ENCODE results near the gene TM7SF3. TPM values are rescaled to one million over a fixed set of nuclear protein-coding genes. Genes with fewer than 3 reads are reported as not detected.
"Not testable (repeated sequence)": the region's sequence is repeated elsewhere in the genome, so short reads cannot be mapped to it uniquely, and the experiment has no call there.

Gene TM7SF3
- total RNA-seq, 4 donors from 2014 or later, result 78.6 to 124 (median 119) TPM

DNA sequence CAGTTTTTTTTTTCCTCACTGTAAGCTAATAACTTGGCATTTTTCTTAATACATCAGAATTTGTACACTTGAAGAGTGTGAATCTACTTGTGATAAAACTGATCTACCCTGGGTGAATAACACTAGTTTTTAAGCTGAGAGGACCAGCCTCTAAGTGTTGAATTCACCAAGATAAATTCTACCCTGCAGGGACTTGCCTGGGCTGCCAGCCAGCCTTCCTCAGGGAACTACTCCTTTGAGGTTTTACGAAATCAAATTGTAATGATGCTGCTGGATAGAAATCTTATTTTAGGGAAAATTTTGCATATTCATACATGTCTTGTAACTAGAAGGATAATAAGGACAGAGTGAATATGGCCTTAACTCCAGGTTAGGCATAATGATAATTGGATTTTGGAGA, 10.1 kb upstream of the TM7SF3 start:
- 38 to 67% methylated on average over 1 of the region's 1 CpG for WGBS, 2 donors
- Histone ChIP-seq H3K4me3 (no peak overlapping the region), H3K36me3 (peaks cover 0 to 27% (median 0%) of the 10 kb centered on the region in 3 donors), H3K27ac (no peak overlapping the region), H3K9me3 (no peaks in the 10 kb centered on the region), H3K4me1 (peaks cover 0 to 25% (median 17%) of the 10 kb centered on the region in 4 donors), H3K27me3 (no peaks in the 10 kb centered on the region)
- TF ChIP-seq POLR2A (IDR thresholded peaks at IDR 0.05), result no peak
- TF ChIP-seq EP300 (IDR thresholded peaks at IDR 0.05), result no peak
- TF ChIP-seq, protein P1, sequence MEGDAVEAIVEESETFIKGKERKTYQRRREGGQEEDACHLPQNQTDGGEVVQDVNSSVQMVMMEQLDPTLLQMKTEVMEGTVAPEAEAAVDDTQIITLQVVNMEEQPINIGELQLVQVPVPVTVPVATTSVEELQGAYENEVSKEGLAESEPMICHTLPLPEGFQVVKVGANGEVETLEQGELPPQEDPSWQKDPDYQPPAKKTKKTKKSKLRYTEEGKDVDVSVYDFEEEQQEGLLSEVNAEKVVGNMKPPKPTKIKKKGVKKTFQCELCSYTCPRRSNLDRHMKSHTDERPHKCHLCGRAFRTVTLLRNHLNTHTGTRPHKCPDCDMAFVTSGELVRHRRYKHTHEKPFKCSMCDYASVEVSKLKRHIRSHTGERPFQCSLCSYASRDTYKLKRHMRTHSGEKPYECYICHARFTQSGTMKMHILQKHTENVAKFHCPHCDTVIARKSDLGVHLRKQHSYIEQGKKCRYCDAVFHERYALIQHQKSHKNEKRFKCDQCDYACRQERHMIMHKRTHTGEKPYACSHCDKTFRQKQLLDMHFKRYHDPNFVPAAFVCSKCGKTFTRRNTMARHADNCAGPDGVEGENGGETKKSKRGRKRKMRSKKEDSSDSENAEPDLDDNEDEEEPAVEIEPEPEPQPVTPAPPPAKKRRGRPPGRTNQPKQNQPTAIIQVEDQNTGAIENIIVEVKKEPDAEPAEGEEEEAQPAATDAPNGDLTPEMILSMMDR (IDR thresholded peaks at IDR 0.05), result no peak
- DNase-seq (ENCODE audit: low spot score in 2 of 2), result no peak

- WGBS, 2 donors, result 91 to 95% methylated on average over 2 of the region's 2 CpGs
- Histone ChIP-seq H3K4me1 (peaks cover 0 to 31% (median 17%) of the 10 kb centered on the region in 4 donors), H3K27me3 (no peaks in the 10 kb centered on the region), H3K36me3 (no peaks in the 10 kb centered on the region), H3K4me3 (no peak overlapping the region), H3K27ac (no peak overlapping the region), H3K9me3 (no peaks in the 10 kb centered on the region)
- no peak for TF ChIP-seq POLR2A (IDR thresholded peaks at IDR 0.05)
- TF ChIP-seq, protein P1 (IDR thresholded peaks at IDR 0.05), result no peak
- TF ChIP-seq EP300 (IDR thresholded peaks at IDR 0.05), result no peak
- no peak for DNase-seq (ENCODE audit: low spot score in 2 of 2)
These were observed 6.6 kb upstream of the TM7SF3 start for GRCh38 chr12:27020761-27021160.

DNA sequence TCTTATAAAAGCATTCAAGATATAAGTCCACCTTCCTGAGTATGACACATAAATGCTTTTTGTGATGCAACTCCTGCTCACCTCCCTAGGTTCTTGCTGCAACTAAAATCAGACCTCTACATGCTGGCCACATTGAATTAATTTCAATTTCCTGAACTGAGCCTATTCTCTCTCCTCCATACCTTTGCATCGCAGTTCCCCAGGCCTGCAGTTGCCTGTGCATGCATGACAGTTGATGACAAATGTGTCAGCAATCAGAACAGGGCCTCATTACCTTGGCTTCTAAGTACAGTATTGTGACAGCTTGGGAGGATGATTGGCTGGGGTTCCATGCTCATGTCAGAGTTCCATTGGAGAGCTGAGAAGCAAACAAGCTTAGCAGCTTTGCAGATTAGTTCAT, 3.9 kb upstream of the TM7SF3 start:
- Histone ChIP-seq H3K9me3 (no peaks in the 10 kb centered on the region), H3K27ac (no peak overlapping the region), H3K4me3 (no peak overlapping the region), H3K36me3 (no peaks in the 10 kb centered on the region), H3K27me3 (no peaks in the 10 kb centered on the region), H3K4me1 (peaks cover 2 to 25% (median 8%) of the 10 kb centered on the region in 4 donors)
- 81 to 91% methylated on average over 1 of the region's 1 CpG for WGBS, 2 donors
- TF ChIP-seq EP300 (IDR thresholded peaks at IDR 0.05), result no peak
- TF ChIP-seq, protein P1 (IDR thresholded peaks at IDR 0.05), result no peak
- TF ChIP-seq POLR2A (IDR thresholded peaks at IDR 0.05), result no peak
- DNase-seq (ENCODE audit: low spot score in 2 of 2), result no peak

DNA sequence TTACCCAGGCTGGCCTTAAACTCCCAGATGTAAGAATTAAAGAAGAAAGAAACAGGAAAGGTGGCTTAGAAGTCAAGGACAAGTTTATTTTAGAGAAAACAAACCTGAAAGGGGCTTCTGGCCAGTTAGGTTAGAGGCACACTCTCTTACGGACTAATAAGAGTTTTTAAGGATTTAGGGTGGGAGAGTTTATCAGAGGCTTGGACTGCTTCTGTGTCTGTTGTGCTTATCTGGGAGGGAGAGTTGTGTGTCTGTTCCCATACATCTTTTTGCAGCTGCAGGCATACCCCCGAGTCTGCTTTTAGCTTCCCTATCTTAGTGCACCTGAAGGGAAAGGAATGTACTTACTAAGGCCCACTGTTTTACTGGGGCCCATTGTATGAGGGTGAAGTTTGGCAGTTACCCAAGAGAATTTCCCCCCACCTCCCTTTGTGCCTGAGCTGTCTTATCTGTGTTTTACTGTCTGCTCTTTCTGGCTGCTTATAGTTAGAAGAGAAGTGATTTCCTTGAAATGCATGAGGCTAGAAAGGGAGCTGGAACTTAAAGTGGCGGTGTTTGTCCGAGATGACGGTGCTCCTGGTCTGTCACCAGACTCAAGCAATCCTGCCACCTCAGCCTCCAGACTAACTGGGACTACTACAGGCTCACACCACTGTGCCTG, 3.1 kb upstream of the TM7SF3 start:
- not testable (repeated sequence) for H3K4me3 ChIP-seq; H3K27me3 ChIP-seq; H3K27ac ChIP-seq; DNase-seq (ENCODE audit: low spot score in 2 of 2); H3K9me3 ChIP-seq; H3K36me3 ChIP-seq
- peaks cover 4 to 33% (median 15%) of the 10 kb centered on the region in 4 donors for H3K4me1 ChIP-seq
- 65 to 74% methylated on average over 5 of the region's 5 CpGs for WGBS, 2 donors

DNA sequence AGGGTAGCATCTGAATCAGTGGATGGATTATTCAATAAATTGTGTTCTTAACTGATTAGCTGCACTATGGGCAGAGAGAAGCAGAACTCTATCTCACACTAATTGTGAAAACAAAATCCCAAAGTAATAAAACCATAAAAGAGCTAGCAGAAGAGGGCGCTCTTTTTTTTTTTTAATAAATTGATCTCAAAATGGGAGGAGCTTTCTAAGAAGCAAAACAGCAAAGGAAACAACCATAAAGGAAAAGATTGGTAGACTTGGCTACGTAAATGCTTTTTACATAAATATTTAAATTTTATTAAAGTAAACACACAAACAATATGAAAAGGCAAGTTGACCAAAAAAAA, 1.5 kb upstream of the TM7SF3 start:
- DNase-seq (ENCODE audit: low spot score in 2 of 2), result no peak
- Histone ChIP-seq H3K4me1 (peaks cover 4 to 49% (median 17%) of the 10 kb centered on the region in 4 donors), H3K27ac (peak overlapping the region in 3 of 4 donors; percentile 93 to 95 (median 94)), H3K4me3 (no peak overlapping the region), H3K27me3 (no peaks in the 10 kb centered on the region), H3K9me3 (no peaks in the 10 kb centered on the region), H3K36me3 (no peaks in the 10 kb centered on the region)
- WGBS, 2 donors, result 4 to 6% methylated on average over 2 of the region's 2 CpGs
- TF ChIP-seq, protein P1 (IDR thresholded peaks at IDR 0.05), result peak; percentile 19 to 44 (median 34)
- no peak for TF ChIP-seq EP300 (IDR thresholded peaks at IDR 0.05)

Measured in tibial nerve (tissue), 4 donors.